Esophagus squamous epithelium (tissue), 5 donors: ENCODE data around the gene CGNL1. TPM values are rescaled to one million over a fixed set of nuclear protein-coding genes. Genes with fewer than 3 reads are reported as not detected.

Experiments
- DNase-seq: peaks from one replicate; lab custom pipeline; 2025; lab: John Stamatoyannopoulos, UW
- H3K27ac ChIP-seq, 4 donors: fragments of 200-600 bp; sonication (generic); one replicate each; pipeline ENCODE4 v1.5.1; 2016 to 2019; ENCODE audit warnings: mild to moderate bottlenecking in 1 of 4
- H3K27me3 ChIP-seq, 4 donors: fragments of 200-600 bp; sonication (generic); 1 replicate in 3 of 4; 2 replicates in 1 of 4; pipeline versions ENCODE4 v1.5.1 to v1.6.0; 2017 to 2021; ENCODE audit warnings: antibody characterized with exemption in 1 of 4
- H3K36me3 ChIP-seq, 3 donors: fragments of 200-600 bp; sonication (generic); one replicate each; pipeline ENCODE4 v1.5.1; 2016 to 2019
- H3K4me1 ChIP-seq, 3 donors: fragments of 200-600 bp; sonication (generic); one replicate each; pipeline ENCODE4 v1.5.1; 2017 to 2019
- H3K4me3 ChIP-seq, 4 donors: fragments of 200-600 bp; sonication (generic); 1 replicate in 3 of 4; 2 replicates in 1 of 4; pipeline ENCODE4 v1.5.1; 2016 to 2019; ENCODE audit warnings: mild to moderate bottlenecking in 2 of 4, moderate library complexity in 1 of 4
- H3K9me3 ChIP-seq, 3 donors: fragments of 200-600 bp; sonication (generic); one replicate each; pipeline ENCODE4 v1.5.1; 2016 to 2019
- CTCF ChIP-seq, 6 experiments: fragments of 450-650 bp in 4 of 6; fragments of 200-600 bp in 2 of 6; sonication (generic) in 2 of 6; IDR thresholded peaks; one replicate each; pipeline ENCODE4 v1.5.1; 2016 to 2019; ENCODE audit warnings: antibody characterized with exemption in 6 of 6, mild to moderate bottlenecking in 4 of 6, moderate library complexity in 4 of 6
- POLR2A ChIP-seq, 4 donors: fragments of 450-650 bp; IDR thresholded peaks; one replicate each; pipeline ENCODE4 v1.6.1; 2017; ENCODE audit warnings: antibody characterized with exemption in 4 of 4, mild to moderate bottlenecking in 4 of 4, moderate library complexity in 3 of 4
- WGBS, 2 donors: methylation state at CpG; one replicate each; pipeline ENCODE4 v1.1.5; 2018; 5-methylcytosine and 5-hydroxymethylcytosine counted together
- intact Hi-C: fragments of 100-400 bp; cut with DNase I; formaldehyde crosslinking; loops from one replicate; pipeline ENCODE4 v1.15.0; 2022
- total RNA-seq, 4 donors: library from RNA; depleted of rRNA; stranded (reverse); fragments of >200 nt; gene quantifications; one replicate each; pipeline ENCODE4 v1.1.0, GENCODE V29; 2016
- donor health status: DM: yes; HTN: yes; CAD: no.

The CGNL1 gene
- total RNA-seq, 4 donors from 2014 or later: 3.8 to 14.7 (median 8.8) TPM

GRCh38 chr15:57485869-57486268 is 109.6 kb downstream of the CGNL1 start:
- DNase-seq: no peak
- peaks cover 0 to 21% (median 0%) of the 10 kb centered on the region in 3 donors for H3K4me1 ChIP-seq
- H3K27ac ChIP-seq: peak overlapping the region in 3 of 4 donors; percentile 50 to 68 (median 54)
- TF ChIP-seq POLR2A (IDR thresholded peaks at IDR 0.05): no peak
- WGBS, 2 donors: 14 to 29% methylated on average over 1 to 2 of the region's 2 CpGs
- no peaks in the 10 kb centered on the region for H3K9me3 ChIP-seq
- no peaks in the 10 kb centered on the region for H3K36me3 ChIP-seq
- intact Hi-C loops: no loop called here
- H3K27me3 ChIP-seq: no peaks in the 10 kb centered on the region
- H3K4me3 ChIP-seq: no peak overlapping the region

- Histone ChIP-seq H3K4me1 (peaks cover 0 to 21% (median 0%) of the 10 kb centered on the region in 3 donors), H3K36me3 (no peaks in the 10 kb centered on the region), H3K27me3 (no peaks in the 10 kb centered on the region), H3K27ac (peak overlapping the region in 3 of 4 donors; percentile 50 to 68 (median 54)), H3K4me3 (no peak overlapping the region), H3K9me3 (no peaks in the 10 kb centered on the region)
- intact Hi-C loops: no loop called here
- no peak for DNase-seq
- TF ChIP-seq POLR2A (IDR thresholded peaks at IDR 0.05) (no peak), CTCF (IDR thresholded peaks at IDR 0.05) (peak in 1 of 6 experiments; percentile 39)
These were observed 110.5 kb downstream of the CGNL1 start for GRCh38 chr15:57486833-57487232.

GRCh38 chr15:57489122-57489521 is 112.8 kb downstream of the CGNL1 start:
- H3K36me3 ChIP-seq: no peaks in the 10 kb centered on the region
- DNase-seq: no peak
- peaks cover 0 to 21% (median 0%) of the 10 kb centered on the region in 3 donors for H3K4me1 ChIP-seq
- H3K27ac ChIP-seq: no peak overlapping the region
- H3K27me3 ChIP-seq: no peaks in the 10 kb centered on the region
- intact Hi-C loops: no loop called here
- TF ChIP-seq CTCF (IDR thresholded peaks at IDR 0.05) (no peak), POLR2A (IDR thresholded peaks at IDR 0.05) (no peak)
- H3K9me3 ChIP-seq: no peaks in the 10 kb centered on the region
- no peak overlapping the region for H3K4me3 ChIP-seq

GRCh38 chr15:57493351-57493750 is 117.0 kb downstream of the CGNL1 start:
- H3K4me3 ChIP-seq: no peak overlapping the region

GRCh38 chr15:57494581-57494980 is 118.3 kb downstream of the CGNL1 start:
- WGBS, 2 donors: 71 to 75% methylated on average over 4 of the region's 4 CpGs
- no peaks in the 10 kb centered on the region for H3K36me3 ChIP-seq
- H3K27ac ChIP-seq: no peak overlapping the region
- DNase-seq: no peak
- no peak overlapping the region for H3K4me3 ChIP-seq
- TF ChIP-seq CTCF (IDR thresholded peaks at IDR 0.05) (no peak), POLR2A (IDR thresholded peaks at IDR 0.05) (no peak)
- H3K4me1 ChIP-seq: peaks cover 0 to 10% (median 0%) of the 10 kb centered on the region in 3 donors
- no peaks in the 10 kb centered on the region for H3K27me3 ChIP-seq
- intact Hi-C loops: no loop called here
- no peaks in the 10 kb centered on the region for H3K9me3 ChIP-seq

More at GRCh38 chr15:57493351-57493750, 117.0 kb downstream of the CGNL1 start:
- Histone ChIP-seq H3K9me3 (no peaks in the 10 kb centered on the region), H3K27me3 (no peaks in the 10 kb centered on the region), H3K36me3 (no peaks in the 10 kb centered on the region), H3K4me1 (peaks cover 0 to 10% (median 0%) of the 10 kb centered on the region in 3 donors), H3K27ac (no peak overlapping the region)
- intact Hi-C loops: no loop called here
- whole genome bisulfite sequencing, 2 donors: 93% methylated on average over 4 of the region's 4 CpGs
- DNase-seq: no peak
- TF ChIP-seq CTCF (IDR thresholded peaks at IDR 0.05) (no peak), POLR2A (IDR thresholded peaks at IDR 0.05) (no peak)

GRCh38 chr15:57495041-57495440 is 118.7 kb downstream of the CGNL1 start:
- peaks cover 0 to 10% (median 0%) of the 10 kb centered on the region in 3 donors for H3K4me1 ChIP-seq
- 53 to 60% methylated on average over 2 of the region's 2 CpGs for WGBS, 2 donors
- no peaks in the 10 kb centered on the region for H3K27me3 ChIP-seq
- no peak overlapping the region for H3K27ac ChIP-seq
- no peak overlapping the region for H3K4me3 ChIP-seq
- no peaks in the 10 kb centered on the region for H3K36me3 ChIP-seq
- H3K9me3 ChIP-seq: no peaks in the 10 kb centered on the region
- intact Hi-C loops: no loop called here
- TF ChIP-seq POLR2A (IDR thresholded peaks at IDR 0.05) (no peak), CTCF (IDR thresholded peaks at IDR 0.05) (no peak)
- no peak for DNase-seq
